ENCODE results near the gene CRACR2A. TPM values are rescaled to one million over a fixed set of nuclear protein-coding genes. Genes with fewer than 3 reads are reported as not detected.
A peak's percentile ranks its signal among the peaks of the same experiment; 100 is the strongest.

The CRACR2A gene
- total and polyA plus RNA-seq, 2 of the 8 experiments (the other 6 are each of a cell fraction or from before 2014, with no cell fraction given) = 0.85 to 3.2 TPM

GRCh38 chr12:3662521-3662921, 90.4 kb downstream of the CRACR2A start:
- Histone ChIP-seq H3K23ac (ENCODE audit: insufficient read length) (no peak overlapping the region), H3K18ac (ENCODE audit: extremely low read depth, low read length) (no peak overlapping the region), H3K56ac (replicated peaks; ENCODE audit: insufficient read length, low read depth, low read length) (no peak overlapping the region), H3K4ac (replicated peaks; ENCODE audit: insufficient read length, low read depth, low read length) (no peak overlapping the region), H2AK5ac (ENCODE audit: low read depth, low read length) (no peak overlapping the region), H4K8ac (ENCODE audit: extremely low read depth, insufficient read depth, low read length) (no peak overlapping the region), H3K9ac (replicated peaks in 1 of 4; ENCODE audit: extremely low read depth in 1 of 4, low read depth in 3 of 4, low read length in 3 of 4) (no peak overlapping the region), H4K5ac (ENCODE audit: insufficient read length, low read depth, low read length) (no peak overlapping the region), H3K27ac (ENCODE audit: low read depth, low read length) (no peak overlapping the region), H3K36me3 (ENCODE audit: control insufficient read depth in 2 of 4, insufficient read depth in 4 of 4, low read length in 3 of 4) (no peaks in the 10 kb centered on the region), H3K27me3 (replicated peaks in 1 of 4; ENCODE audit: control insufficient read depth in 3 of 4, extremely low read depth in 1 of 4, insufficient read depth in 3 of 4, low read length in 3 of 4) (no peaks in the 10 kb centered on the region), H2BK20ac (ENCODE audit: low read length) (no peak overlapping the region), H4K20me1 (replicated peaks in 1 of 2; ENCODE audit: control insufficient read depth in 1 of 2, insufficient read depth in 2 of 2, low read length in 2 of 2) (no peaks in the 10 kb centered on the region), H3K79me1 (ENCODE audit: low read depth, low read length) (no peaks in the 10 kb centered on the region), H3K23me2 (ENCODE audit: low read depth, low read length) (no peaks in the 10 kb centered on the region; the same call in 1 of the 2 replicates), H3K4me1 (replicated peaks in 1 of 4; ENCODE audit: control insufficient read depth in 3 of 4, insufficient read depth in 4 of 4, low read length in 3 of 4) (peaks cover 0 to 10% (median 2%) of the 10 kb centered on the region in 4 experiments; a peak in 2 of 7 replicates), H2BK5ac (ENCODE audit: low read depth, low read length) (no peak overlapping the region), H3K9me3 (ENCODE audit: insufficient read depth in 2 of 2, low read depth in 1 of 2, low read length in 1 of 2) (no peaks in the 10 kb centered on the region), H3K14ac (ENCODE audit: insufficient read length) (no peak overlapping the region), H2BK120ac (replicated peaks; ENCODE audit: low read depth, low read length) (no peak overlapping the region), H2BK12ac (ENCODE audit: low read depth, low read length) (no peak overlapping the region), H3K4me3 (ENCODE audit: extremely low read depth in 1 of 4, insufficient read depth in 2 of 4, low read depth in 3 of 4, low read length in 4 of 4) (no peak overlapping the region), H4K91ac (replicated peaks; ENCODE audit: insufficient read length, low read length) (no peak overlapping the region), H3K4me2 (ENCODE audit: insufficient read depth in 1 of 2, low read depth in 2 of 2, low read length in 2 of 2) (peak overlapping the region in 1 of 2 experiments; percentile 5; a peak in 2 of 4 replicates), H3K79me2 (ENCODE audit: control insufficient read depth in 1 of 2, insufficient read depth in 2 of 2, low read length in 2 of 2) (no peaks in the 10 kb centered on the region), H2AFZ (ENCODE audit: low read length) (no peak overlapping the region), H2BK15ac (ENCODE audit: low read length) (no peak overlapping the region)
- ChIA-PET POLR2A (ENCODE audit: partially characterized antibody) (no interaction called here), CTCF (ENCODE audit: partially characterized antibody) (interaction anchor here (0.7 to 1.6 kb wide), 6 partner anchors 9 to 1096 kb away, joined by 3 to 5 read pairs (median 4); no protein-coding TSS in a partner anchor)
- 0 out of 2 replicates have a peak, but pooled peaks have one; percentile 7 for TF ChIP-seq KDM1A (IDR thresholded peaks at IDR 0.05; ENCODE audit: borderline replicate concordance, low read length)
- no peak for TF ChIP-seq RXRA (IDR thresholded peaks at IDR 0.05; ENCODE audit: insufficient read depth, low read depth, low read length)
- TF ChIP-seq CEBPB (IDR thresholded peaks at IDR 0.05; ENCODE audit: low read depth, low read length) = peak; percentile 81
- 90% methylated on average over 5 of the region's 5 CpGs; no CpG with 5 or more reads in 1 of the 2 experiments for WGBS, 2 experiments (ENCODE audit: extremely low coverage in 1 of 2, insufficient coverage in 1 of 2, insufficient read length in 1 of 2, insufficient replicate concordance in 2 of 2, low coverage in 1 of 2, low lambda C conversion rate in 2 of 2, missing lambda C conversion rate in 1 of 2)
- DNase-seq (ENCODE audit: low read depth in 1 of 2, low spot score in 2 of 2) = no peak
- FAIRE-seq = no peak
